ENCODE data around the gene RIN3. TPM values are rescaled to one million over a fixed set of nuclear protein-coding genes. Genes with fewer than 3 reads are reported as not detected.
A peak's percentile ranks its signal among the peaks of the same experiment; 100 is the strongest.

RIN3 gene
- total RNA-seq, 1 donor from 2014 or later = 0.22 TPM

DNA sequence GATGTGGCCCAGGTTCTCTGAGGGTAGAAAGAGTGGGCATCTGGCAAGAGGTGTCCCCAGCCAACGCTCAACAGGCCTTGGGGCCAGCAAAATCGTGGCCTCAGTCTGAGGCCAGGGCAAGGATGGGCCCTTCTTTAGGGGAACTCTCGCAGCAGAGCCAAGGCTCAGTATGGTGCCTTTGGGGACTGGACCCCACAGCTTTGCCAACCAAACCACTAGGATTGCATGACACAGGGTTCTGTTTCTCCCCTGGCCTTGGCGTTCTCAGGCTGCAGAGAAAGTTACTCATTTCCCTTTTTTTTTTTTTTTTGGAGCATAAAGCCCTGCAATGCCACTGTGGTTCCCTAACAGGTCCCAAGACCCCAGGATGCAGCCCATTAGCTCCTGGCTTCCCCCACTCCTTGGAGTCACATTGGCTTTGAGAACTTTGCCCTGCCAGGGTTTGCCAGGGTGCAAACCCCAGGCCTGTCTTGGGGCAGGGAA lies 134.3 kb downstream of the RIN3 start:
- Histone ChIP-seq H3K27ac (no peak overlapping the region), H3K36me3 (no peaks in the 10 kb centered on the region), H3K79me2 (ENCODE audit: low read depth) (no peaks in the 10 kb centered on the region), H4K20me1 (ENCODE audit: low read depth) (no peaks in the 10 kb centered on the region), H3K27me3 (no peaks in the 10 kb centered on the region), H3K4me2 (no peak overlapping the region), H3K9me3 (ENCODE audit: low read depth) (no peaks in the 10 kb centered on the region), H3K4me1 (no peaks in the 10 kb centered on the region), H3K4me3 (no peak overlapping the region), H3F3A (ENCODE audit: low read depth) (no peaks in the 10 kb centered on the region), H3K9ac (no peak overlapping the region), H2AFZ (replicated peaks) (no peak overlapping the region)
- H3K27ac Mint-ChIP-seq = peak overlapping the region; percentile 7
- TF ChIP-seq, protein P1, sequence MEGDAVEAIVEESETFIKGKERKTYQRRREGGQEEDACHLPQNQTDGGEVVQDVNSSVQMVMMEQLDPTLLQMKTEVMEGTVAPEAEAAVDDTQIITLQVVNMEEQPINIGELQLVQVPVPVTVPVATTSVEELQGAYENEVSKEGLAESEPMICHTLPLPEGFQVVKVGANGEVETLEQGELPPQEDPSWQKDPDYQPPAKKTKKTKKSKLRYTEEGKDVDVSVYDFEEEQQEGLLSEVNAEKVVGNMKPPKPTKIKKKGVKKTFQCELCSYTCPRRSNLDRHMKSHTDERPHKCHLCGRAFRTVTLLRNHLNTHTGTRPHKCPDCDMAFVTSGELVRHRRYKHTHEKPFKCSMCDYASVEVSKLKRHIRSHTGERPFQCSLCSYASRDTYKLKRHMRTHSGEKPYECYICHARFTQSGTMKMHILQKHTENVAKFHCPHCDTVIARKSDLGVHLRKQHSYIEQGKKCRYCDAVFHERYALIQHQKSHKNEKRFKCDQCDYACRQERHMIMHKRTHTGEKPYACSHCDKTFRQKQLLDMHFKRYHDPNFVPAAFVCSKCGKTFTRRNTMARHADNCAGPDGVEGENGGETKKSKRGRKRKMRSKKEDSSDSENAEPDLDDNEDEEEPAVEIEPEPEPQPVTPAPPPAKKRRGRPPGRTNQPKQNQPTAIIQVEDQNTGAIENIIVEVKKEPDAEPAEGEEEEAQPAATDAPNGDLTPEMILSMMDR (IDR thresholded peaks at IDR 0.05) = no peak
- no peak for TF ChIP-seq EZH2phosphoT487 (IDR thresholded peaks at IDR 0.05)
- H3K36me3 Mint-ChIP-seq = peaks cover 3% of the 10 kb centered on the region
- peaks cover 14% of the 10 kb centered on the region for H3K9me3 Mint-ChIP-seq
- H3K4me3 Mint-ChIP-seq = no peak overlapping the region
- H3K4me1 Mint-ChIP-seq = peaks cover 6% of the 10 kb centered on the region
- DNase-seq (ENCODE audit: low spot score) = no peak
- peaks cover 5% of the 10 kb centered on the region for H3K27me3 Mint-ChIP-seq (ENCODE audit: insufficient read depth, low read depth)

DNA sequence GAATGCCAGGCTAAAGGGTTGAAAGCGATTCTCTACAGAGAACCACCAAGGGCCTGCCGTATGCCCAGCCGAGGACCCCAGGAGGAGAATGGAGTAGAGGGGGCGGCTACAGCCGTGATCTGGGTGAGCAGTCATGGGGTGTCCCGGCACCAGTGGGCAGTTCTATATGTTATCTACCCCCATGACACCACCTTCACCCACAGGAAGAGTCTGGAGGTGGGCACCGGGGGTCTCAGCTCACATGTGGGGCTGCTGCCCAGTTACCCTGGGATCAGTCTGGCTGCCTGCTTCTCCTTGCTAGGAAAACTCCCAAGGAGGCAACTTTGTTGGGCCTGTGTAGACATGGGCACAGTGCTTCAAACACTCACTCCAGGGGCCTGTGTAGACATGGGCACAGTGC lies 135.5 kb downstream of the RIN3 start:
- no peaks in the 10 kb centered on the region for H3K4me1 ChIP-seq
- no peaks in the 10 kb centered on the region for H3K79me2 ChIP-seq (ENCODE audit: low read depth)
- H3K9ac ChIP-seq = no peak overlapping the region
- H3K4me3 Mint-ChIP-seq = no peak overlapping the region
- H3K27ac Mint-ChIP-seq = no peak overlapping the region
- no peak for TF ChIP-seq EZH2 (IDR thresholded peaks at IDR 0.05)
- TF ChIP-seq EZH2phosphoT487 (IDR thresholded peaks at IDR 0.05) = no peak
- TF ChIP-seq, protein P1 (IDR thresholded peaks at IDR 0.05) = no peak
- DNase-seq (ENCODE audit: low spot score) = no peak
- peaks cover 3% of the 10 kb centered on the region for H3K36me3 Mint-ChIP-seq
- H3K27me3 ChIP-seq = no peaks in the 10 kb centered on the region
- H3K4me2 ChIP-seq = no peak overlapping the region
- H3K9me3 Mint-ChIP-seq = peaks cover 14% of the 10 kb centered on the region
- H3K4me1 Mint-ChIP-seq = peaks cover 6% of the 10 kb centered on the region
- no peak overlapping the region for H2AFZ ChIP-seq (replicated peaks)
- no peaks in the 10 kb centered on the region for H3F3A ChIP-seq (ENCODE audit: low read depth)
- H4K20me1 ChIP-seq (ENCODE audit: low read depth) = no peaks in the 10 kb centered on the region
- H3K27ac ChIP-seq = no peak overlapping the region
- H3K27me3 Mint-ChIP-seq (ENCODE audit: insufficient read depth, low read depth) = peaks cover 5% of the 10 kb centered on the region
- H3K4me3 ChIP-seq = no peak overlapping the region
- no peaks in the 10 kb centered on the region for H3K9me3 ChIP-seq (ENCODE audit: low read depth)
- no peaks in the 10 kb centered on the region for H3K36me3 ChIP-seq

DNA sequence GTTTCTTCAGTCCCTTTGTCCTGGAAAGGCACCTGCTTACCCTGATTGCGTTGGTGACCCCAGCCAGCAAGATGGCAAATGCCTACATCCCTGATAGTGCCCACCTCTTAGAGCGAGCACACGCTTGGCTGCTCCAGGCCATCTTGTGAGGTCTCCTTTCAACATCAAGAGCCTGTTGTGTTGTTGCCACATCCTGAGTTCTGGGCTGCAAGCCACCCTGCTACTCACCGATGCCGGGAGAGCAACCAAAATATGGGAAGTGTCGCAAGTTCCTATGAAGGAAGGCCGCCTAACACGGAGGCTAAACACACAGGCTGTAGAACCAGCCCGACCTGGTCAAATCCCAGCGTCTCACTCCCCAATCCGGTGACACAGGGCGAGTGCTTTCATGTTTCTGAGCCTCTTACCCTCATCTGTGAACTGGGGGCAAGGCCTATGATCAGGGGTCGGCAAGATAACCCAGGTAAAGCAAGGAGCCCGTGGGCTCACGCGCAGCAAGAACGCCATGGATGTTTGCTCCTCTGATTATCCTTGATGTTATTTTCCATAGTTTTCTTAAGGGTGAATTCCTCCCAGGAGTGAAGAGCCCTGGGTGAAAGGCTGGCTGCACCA lies 136.5 kb downstream of the RIN3 start:
- H3K4me2 ChIP-seq = no peak overlapping the region
- H3K27ac Mint-ChIP-seq = no peak overlapping the region

More for the DNA sequence above, 136.5 kb downstream of the RIN3 start:
- Histone ChIP-seq H3K27ac (no peak overlapping the region), H3K27me3 (no peaks in the 10 kb centered on the region), H4K20me1 (ENCODE audit: low read depth) (no peaks in the 10 kb centered on the region), H2AFZ (replicated peaks) (no peak overlapping the region), H3K9ac (no peak overlapping the region), H3K79me2 (ENCODE audit: low read depth) (no peaks in the 10 kb centered on the region), H3K9me3 (ENCODE audit: low read depth) (no peaks in the 10 kb centered on the region), H3F3A (ENCODE audit: low read depth) (no peaks in the 10 kb centered on the region), H3K4me1 (no peaks in the 10 kb centered on the region), H3K36me3 (no peaks in the 10 kb centered on the region), H3K4me3 (no peak overlapping the region)
- no peak for DNase-seq (ENCODE audit: low spot score)
- peaks cover 8% of the 10 kb centered on the region for H3K9me3 Mint-ChIP-seq
- no peak overlapping the region for H3K4me3 Mint-ChIP-seq
- peaks cover 3% of the 10 kb centered on the region for H3K36me3 Mint-ChIP-seq
- peaks cover 6% of the 10 kb centered on the region for H3K4me1 Mint-ChIP-seq
- TF ChIP-seq EZH2phosphoT487 (IDR thresholded peaks at IDR 0.05) (no peak), EZH2 (IDR thresholded peaks at IDR 0.05) (no peak)
- TF ChIP-seq, protein P1 (IDR thresholded peaks at IDR 0.05) = no peak
- peaks cover 5% of the 10 kb centered on the region for H3K27me3 Mint-ChIP-seq (ENCODE audit: insufficient read depth, low read depth)

Measured in neural progenitor cell (in vitro differentiated cells).